SK-MEL-5 (cell line): ENCODE measurements around the gene CRYGC. TPM values are rescaled to one million over a fixed set of nuclear protein-coding genes. Genes with fewer than 3 reads are reported as not detected.
"Not testable (repeated sequence)": the region's sequence is repeated elsewhere in the genome, so short reads cannot be mapped to it uniquely, and the experiment has no call there.

Experiments used
- DNase-seq: peaks from one replicate; pipeline ENCODE4 v3.0.0-alpha.2; 2016; ENCODE audit warnings: low read depth, low spot score
- in situ Hi-C: cut with HindIII; loops from 2 replicates; pipeline ENCODE4 v1.10.0; 2016; ENCODE audit warnings: low sequenced_read_pairs, high pct_unique_total_duplicates, low pct_unique_long_range_greater_than_20kb
- total RNA-seq: library from RNA; depleted of rRNA; stranded (reverse); fragments of >200 nt; shearing (Covaris generic); gene quantifications from 2 replicates; pipeline ENCODE4 v1.2.3, GENCODE V29; 2014

CRYGC gene
- total RNA-seq, 1 experiment from 2014 or later = not detected

- in situ Hi-C loops = no loop called here
Observed at GRCh38 chr2:208142925-208143799, 13.5 kb upstream of the CRYGC start.

GRCh38 chr2:208142240-208142924 is 12.8 kb upstream of the CRYGC start:
- DNase-seq = no peak
- in situ Hi-C loops = no loop called here

More at GRCh38 chr2:208142925-208143799, 13.5 kb upstream of the CRYGC start:
- peak; percentile 80 for DNase-seq

- no peak for DNase-seq
- in situ Hi-C loops = no loop called here
Observed at GRCh38 chr2:208139447-208139846, 9.8 kb upstream of the CRYGC start.

DNA sequence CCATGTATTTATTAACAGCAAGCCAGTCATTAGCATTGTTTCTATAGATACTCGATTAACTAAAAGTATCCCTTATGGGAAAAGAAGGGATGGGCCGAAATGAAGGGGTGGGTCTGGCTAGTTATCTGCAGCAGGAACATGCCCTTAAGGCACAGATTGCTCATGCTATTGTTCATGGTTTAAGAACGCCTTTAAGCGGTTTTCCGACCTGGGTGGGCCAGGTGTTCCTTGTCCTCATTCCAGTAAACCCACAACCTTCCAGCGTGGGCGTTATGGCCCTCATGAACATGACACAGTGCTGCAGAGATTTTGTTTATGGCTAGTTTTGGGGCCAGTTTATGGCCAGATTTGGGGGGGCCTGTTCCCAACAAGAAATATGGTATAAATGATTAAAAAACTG is 8.7 kb upstream of the CRYGC start:
- DNase-seq = not testable (repeated sequence)

DNA sequence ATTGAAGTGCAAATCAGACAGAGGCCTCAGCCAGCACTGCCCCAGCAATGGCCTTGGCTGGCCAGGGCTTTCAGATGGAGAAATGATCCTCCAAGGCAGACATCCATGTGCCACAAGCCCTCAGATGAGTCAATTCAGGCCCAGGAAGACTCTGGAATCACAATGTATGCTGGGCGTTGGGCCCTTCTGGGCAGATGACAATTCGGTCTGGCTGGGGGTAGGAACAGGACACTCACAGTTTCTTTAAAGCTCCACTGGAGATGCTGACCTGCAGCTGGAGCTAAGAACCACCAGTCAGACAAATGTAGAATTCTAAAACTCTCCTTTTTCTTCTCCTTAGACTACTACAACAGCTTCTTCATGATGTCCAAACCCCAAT is 7.1 kb upstream of the CRYGC start:
- DNase-seq = no peak
- in situ Hi-C loops = no loop called here

More for the DNA sequence above, 8.7 kb upstream of the CRYGC start:
- in situ Hi-C loops = not testable (repeated sequence)

DNA sequence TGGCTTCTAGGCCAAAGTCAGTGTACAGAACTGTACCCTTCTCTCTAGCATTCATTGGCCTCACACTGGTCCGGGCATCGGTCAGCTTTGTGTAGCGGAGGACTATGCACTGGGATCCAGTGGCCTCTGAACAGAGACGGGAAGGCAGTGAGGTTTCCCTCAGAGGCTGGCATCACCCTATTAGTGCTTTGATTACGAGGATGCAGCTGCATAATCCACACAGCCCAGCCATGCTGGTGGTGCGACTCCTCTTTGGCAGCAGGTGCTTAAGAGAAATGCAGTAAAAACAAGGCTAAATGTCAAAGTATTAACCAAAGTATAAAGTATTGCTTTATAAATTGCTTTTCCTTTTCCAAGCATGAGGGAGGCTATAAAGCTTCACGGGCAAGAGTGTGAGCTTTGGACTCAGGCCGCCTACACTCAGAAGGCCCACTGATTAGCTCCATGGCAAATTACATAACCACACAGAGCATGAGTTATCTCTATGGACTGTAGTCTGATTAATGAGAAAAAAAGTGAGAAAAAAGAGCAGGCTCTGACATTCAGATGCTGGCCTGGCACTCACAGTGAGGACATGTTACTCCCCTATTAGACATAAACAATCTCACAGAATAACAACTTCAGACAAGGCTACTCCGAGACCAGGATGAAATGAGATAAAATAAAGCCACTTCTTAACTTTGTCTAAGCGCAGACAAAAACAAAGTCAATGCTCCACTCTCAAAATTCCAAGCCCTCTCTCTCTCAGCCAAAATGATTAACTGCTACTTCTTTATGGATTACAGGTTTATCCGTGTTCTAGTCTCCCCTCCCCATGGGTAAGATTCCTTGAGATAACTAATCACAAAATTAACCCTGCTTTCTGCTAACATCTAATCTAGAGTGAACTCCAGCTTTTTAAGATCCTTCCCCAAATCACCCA is 6.4 kb upstream of the CRYGC start:
- DNase-seq = no peak
- in situ Hi-C loops = no loop called here

- DNase-seq = peak; percentile 98
- in situ Hi-C loops = no loop called here
Observed at GRCh38 chr2:208134928-208135586, 5.4 kb upstream of the CRYGC start.

DNA sequence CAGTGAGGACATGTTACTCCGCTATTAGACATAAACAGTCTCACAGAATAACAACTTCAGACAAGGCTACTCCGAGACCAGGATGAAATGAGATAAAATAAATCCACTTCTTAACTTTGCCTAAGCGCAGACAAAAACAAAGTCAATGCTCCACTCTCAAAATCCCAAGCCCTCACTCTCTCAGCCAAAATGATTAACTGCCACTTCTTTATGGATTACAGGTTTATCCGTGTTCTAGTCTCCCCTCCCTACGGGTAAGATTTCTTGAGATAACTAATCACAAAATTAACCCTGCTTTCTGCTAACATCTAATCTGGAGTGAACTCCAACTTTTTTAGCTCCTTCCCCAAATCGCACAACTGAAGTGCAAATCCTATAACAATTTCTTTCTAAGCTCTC is 1.1 kb upstream of the CRYGC start:
- in situ Hi-C loops = no loop called here
- DNase-seq = no peak

- no peak for DNase-seq
- in situ Hi-C loops = no loop called here
Observed at GRCh38 chr2:208128136-208128535, 1.5 kb downstream of the CRYGC start.

GRCh38 chr2:208127090-208127489 is 2.5 kb downstream of the CRYGC start:
- no peak for DNase-seq
- in situ Hi-C loops = no loop called here

GRCh38 chr2:208125251-208125650 is 4.4 kb downstream of the CRYGC start:
- DNase-seq = no peak
- in situ Hi-C loops = no loop called here

GRCh38 chr2:208124013-208124715 is 5.5 kb downstream of the CRYGC start, which contains the start of gene CRYGD:
TSS of gene CRYGD (minus strand) at chr2:208124524. CDS start at chr2:208124473, 51 bp downstream.
- DNase-seq, in situ Hi-C loops: not testable (repeated sequence)

- no peak for DNase-seq
- in situ Hi-C loops = no loop called here
Observed at GRCh38 chr2:208122248-208122647, 7.4 kb downstream of the CRYGC start.

DNA sequence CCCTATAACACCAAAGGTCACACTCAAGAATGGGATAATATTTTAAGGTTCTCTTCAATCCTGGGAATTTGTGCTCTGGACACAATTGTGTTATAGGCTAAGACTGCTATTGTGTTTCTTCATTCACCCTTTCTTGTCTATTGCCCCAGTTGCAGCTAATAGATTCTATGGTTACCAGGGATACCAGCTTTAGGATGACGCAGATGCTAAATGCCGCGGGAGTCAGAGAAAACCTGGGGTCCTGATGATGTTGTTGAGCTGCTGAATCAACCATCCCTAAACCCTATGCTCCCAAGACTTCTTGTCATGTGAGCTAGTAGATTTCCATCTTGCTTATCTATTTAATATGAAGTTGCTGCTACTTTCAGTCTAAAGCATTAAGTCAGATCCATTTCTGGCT is 10.7 kb downstream of the CRYGC start:
- in situ Hi-C loops = no loop called here
- no peak for DNase-seq

DNA sequence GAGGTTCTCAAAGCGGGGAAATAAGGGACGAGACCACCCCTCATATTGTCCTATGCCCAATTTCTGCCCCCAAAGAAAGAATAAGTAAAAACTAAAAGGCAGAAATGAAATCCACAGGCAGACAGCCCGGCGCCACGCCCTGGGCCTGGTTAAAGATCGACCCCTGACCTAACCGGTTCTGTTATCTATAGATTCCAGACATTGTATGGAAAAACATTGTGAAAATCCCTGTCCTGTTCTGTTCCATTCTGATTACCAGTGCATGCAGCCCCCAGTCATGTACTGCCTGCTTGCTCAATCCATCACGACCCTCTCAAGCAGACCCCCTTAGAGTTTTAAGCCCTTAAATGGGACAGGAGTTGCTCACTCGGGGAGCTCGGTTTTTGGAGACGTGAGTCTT is 12.2 kb downstream of the CRYGC start:
- DNase-seq, in situ Hi-C loops: not testable (repeated sequence)

GRCh38 chr2:208112969-208113368 is 16.7 kb downstream of the CRYGC start:
- in situ Hi-C loops = no loop called here
- DNase-seq = no peak

DNA sequence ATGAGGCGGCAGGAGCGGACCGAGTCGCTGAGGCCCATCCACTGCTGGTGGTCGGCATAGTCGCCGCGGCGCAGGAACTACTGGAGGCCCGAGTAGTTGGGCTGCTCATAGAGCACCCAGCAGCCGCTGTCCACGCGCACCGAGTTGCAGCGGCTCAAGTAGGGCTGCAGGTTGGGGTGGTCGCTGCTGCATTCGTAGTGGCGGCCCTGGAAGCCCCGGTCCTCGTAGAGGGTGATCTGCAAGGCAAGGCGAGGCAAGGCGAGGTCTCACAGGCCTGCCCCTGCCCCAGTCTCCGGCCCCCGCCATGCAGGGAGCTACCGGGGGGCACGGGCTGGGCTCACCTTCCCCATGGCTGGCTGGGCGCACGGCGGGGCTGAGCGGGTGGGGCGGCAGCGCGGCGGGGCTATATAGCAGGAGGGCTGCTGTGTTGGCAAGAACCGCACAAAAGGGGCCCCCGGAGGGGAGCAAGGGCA is 17.3 kb downstream of the CRYGC start:
- DNase-seq, in situ Hi-C loops: not testable (repeated sequence)
